HG02885 (cell line): Measurements from ENCODE around the gene IRS1.

Source experiments
- ATAC-seq: cut with Tn5 transposase; IDR thresholded peaks from one replicate; pipeline ENCODE4 v1.9.1; 2021; ENCODE audit warnings: mild to moderate bottlenecking; ENCODE audit not compliant: unreplicated experiment, poor library complexity

IRS1 gene

GRCh38 chr2:226702376-226702775, 97.2 kb downstream of the IRS1 start:
- no peak for ATAC-seq

- ATAC-seq: peak; percentile 71
Measured at GRCh38 chr2:226701052-226701451, 98.6 kb downstream of the IRS1 start.

GRCh38 chr2:226699321-226699720, 100.3 kb downstream of the IRS1 start:
- ATAC-seq: no peak

- ATAC-seq: no peak
Measured at GRCh38 chr2:226698671-226699070, 100.9 kb downstream of the IRS1 start.

DNA sequence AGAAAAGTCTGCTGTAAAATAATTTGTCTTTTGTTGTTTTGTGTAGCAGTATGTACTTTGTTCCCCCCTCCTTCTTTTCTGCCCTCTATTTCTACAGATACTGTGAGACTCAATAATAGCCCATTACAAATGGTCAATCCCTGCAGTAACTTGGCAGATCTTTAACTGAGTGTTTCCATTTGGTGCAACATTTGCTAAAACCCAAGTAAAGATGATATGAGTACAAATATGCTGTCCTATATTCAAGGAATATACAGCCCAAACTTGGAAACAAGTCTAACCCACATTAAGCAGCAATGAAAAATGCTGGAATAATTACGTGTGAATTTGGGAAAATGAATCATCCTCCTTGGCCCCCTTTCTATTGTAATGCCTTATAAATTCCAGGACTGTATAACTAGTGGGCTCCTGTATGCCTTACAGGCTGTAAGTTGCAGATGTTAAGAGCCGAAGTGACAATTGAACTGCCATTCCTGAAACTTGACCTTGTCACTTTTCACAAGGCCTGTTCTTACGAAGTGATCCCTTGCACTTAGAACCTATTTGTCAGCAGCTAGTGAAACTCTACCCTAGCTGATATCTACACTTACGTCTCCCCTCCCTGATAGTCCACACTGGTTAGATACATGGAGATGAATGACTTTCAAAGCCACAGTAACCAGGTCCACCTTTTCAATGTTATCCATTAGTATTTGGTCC, 104.9 kb downstream of the IRS1 start:
- ATAC-seq: no peak

- ATAC-seq: no peak
Measured at GRCh38 chr2:226694149-226694548, 105.5 kb downstream of the IRS1 start.

- no peak for ATAC-seq
Measured at GRCh38 chr2:226693521-226693920, 106.1 kb downstream of the IRS1 start.

GRCh38 chr2:226692521-226693126, 107.0 kb downstream of the IRS1 start:
- no peak for ATAC-seq

DNA sequence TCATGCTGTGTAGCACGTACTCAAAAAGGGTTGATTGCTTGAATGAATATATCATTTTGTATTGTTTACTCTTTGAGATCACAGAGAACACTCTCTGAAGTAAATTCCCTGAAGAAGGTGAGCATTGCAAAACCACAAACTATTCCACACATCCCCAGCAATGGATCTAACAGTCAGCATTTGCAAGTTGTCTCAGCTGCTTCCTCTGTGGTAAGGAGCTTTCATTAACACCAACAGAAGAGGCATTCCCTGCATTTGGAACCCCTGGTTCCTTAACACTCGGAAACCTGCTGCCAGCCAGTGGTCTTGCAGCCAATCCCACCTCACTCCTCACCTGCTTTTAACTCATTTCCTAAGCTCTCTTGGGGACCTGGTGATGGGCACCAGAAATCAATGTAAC, 108.4 kb downstream of the IRS1 start:
- ATAC-seq: no peak

GRCh38 chr2:226690461-226691024, 109.1 kb downstream of the IRS1 start:
- no peak for ATAC-seq

DNA sequence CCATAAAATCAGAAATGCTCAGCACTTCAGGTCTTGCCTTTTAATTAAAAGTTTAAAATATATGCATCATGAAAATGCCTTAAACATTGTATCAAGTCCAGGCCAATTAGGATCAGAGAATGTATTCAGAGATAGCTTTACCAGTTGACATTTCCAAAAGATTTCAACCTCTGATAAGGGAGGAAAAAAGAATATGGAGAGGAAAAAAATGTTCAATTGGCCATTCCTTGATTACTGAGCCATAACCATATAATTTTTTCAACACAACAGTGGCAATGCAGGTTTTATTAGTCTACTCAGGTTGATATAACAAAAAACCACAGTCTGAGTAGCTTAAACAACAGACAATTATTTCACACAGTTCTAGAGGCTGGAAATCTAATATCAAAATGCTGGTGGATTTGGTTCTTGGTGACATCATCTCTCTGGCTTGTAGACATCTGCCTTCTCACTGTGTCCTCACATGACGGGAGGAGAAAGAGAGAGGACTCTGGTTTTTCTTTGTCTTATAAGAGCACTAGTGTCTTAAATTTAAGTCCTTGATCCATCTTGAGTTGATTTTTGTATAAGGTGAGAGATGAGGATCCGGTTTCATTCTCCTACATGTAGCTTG, 111.9 kb downstream of the IRS1 start:
- ATAC-seq: no peak

DNA sequence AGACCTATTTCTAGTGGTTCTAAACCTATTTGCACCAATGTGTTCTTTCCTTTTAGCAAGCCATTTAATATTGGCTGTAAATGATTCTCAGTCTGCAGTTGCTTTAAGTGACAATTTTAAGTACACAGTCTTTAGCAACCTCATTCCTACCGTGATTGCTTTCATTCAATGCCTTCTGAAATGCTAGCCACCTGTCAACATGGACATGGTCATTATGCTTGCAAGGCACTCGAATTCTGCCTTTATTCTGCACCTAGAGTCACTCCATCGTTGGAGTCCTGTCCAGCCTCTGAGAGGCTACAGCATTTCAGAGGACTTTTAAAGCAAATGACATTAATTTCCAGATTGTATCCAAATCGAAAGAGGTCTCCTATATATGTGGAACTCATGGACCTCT, 115.1 kb downstream of the IRS1 start:
- no peak for ATAC-seq

- ATAC-seq: no peak
Measured at GRCh38 chr2:226683944-226684562, 115.6 kb downstream of the IRS1 start.

- no peak for ATAC-seq
Measured at GRCh38 chr2:226683196-226683595, 116.4 kb downstream of the IRS1 start.
